NCI-H748 (cell line): ENCODE data around the gene C10orf53.

Source experiments
- DNase-seq: peaks from one replicate; lab custom pipeline; 2025; ENCODE audit not compliant: unreplicated experiment; lab: John Stamatoyannopoulos, UW

The C10orf53 gene

DNA sequence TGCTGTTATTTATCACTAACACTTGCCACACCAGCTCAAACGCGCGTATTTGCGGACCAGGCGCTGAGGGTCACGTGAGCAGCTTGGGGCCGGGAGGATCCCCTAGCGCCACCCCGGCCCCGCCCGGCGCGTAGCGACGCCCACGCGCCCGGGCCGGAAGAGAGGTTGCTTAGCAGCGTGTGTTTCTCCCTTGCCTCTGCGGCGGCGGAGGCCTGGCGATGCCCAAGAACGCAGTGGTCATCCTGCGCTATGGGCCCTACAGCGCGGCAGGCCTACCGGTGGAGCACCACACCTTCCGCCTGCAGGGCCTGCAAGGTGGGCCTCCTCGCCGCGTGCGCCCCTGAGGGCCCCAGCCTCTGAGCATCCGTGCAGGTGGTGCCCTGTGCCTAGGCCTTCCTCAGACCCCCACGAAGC lies at the start of gene C10orf53:
Gene C10orf53, plus strand, starts transcription at position 172 of the 414 bp plus-strand sequence. Its CDS starts 47 bp downstream, at position 219.
- no peak for DNase-seq

- no peak for DNase-seq
Observed at GRCh38 chr10:49631975-49632374, 47.5 kb upstream of the C10orf53 start.

GRCh38 chr10:49632406-49633317 lies 46.8 kb upstream of the C10orf53 start:
- DNase-seq: no peak

GRCh38 chr10:49633327-49634068 lies 46.0 kb upstream of the C10orf53 start:
- DNase-seq: peak; percentile 3

DNA sequence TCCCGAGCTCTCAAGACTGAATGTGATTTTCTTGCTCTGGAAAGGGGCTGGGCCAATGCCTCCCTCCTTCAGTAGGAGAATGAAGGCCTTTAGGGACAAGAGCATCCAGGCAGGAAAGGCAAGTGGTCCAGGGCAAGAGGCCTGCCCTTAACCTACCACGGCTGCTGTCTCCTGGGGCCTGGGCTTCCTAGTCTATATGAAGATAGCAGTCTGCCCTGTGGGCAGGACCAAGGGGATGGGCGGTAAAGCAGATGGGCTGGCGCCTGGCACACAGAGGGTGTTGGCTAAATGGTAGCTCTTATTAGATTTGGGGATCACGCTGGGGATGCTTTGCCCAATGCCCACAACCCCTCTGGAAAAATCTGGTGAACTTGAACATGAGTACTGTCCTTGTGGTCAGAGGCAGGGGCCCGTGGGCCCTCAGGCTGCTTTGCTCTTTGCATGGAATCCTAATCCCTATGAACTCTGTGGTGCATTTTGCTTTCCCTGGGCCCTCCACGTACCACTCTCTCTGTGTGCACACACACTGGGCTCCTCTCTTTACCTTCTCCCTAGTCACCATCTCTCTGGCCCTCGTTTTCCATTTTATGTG lies 45.3 kb upstream of the C10orf53 start:
- no peak for DNase-seq

- no peak for DNase-seq
Observed at GRCh38 chr10:49642311-49642710, 37.1 kb upstream of the C10orf53 start.

GRCh38 chr10:49643241-49644034 lies 36.0 kb upstream of the C10orf53 start:
- DNase-seq: no peak

- no peak for DNase-seq
Observed at GRCh38 chr10:49644035-49644646, 35.3 kb upstream of the C10orf53 start.

DNA sequence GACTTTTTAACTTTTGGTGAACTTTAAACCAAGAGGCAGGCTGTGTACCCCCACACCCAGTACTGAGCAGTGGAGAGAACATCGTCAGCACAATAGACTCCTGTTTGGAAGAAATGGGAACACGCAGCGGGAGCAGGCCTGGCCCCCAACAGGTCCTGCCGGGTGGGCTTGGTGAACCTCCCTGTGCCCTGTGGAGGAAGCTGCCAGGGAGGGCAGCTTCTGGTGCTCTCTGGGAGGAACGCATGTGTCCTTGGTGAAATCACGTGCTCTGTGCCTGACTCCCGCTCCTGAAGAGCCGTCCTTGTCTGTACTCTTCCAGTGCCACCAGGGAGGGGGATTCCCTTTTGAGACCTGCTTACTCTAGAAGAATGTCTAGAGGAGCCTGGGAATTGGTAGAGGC lies 34.0 kb upstream of the C10orf53 start:
- DNase-seq: no peak

DNA sequence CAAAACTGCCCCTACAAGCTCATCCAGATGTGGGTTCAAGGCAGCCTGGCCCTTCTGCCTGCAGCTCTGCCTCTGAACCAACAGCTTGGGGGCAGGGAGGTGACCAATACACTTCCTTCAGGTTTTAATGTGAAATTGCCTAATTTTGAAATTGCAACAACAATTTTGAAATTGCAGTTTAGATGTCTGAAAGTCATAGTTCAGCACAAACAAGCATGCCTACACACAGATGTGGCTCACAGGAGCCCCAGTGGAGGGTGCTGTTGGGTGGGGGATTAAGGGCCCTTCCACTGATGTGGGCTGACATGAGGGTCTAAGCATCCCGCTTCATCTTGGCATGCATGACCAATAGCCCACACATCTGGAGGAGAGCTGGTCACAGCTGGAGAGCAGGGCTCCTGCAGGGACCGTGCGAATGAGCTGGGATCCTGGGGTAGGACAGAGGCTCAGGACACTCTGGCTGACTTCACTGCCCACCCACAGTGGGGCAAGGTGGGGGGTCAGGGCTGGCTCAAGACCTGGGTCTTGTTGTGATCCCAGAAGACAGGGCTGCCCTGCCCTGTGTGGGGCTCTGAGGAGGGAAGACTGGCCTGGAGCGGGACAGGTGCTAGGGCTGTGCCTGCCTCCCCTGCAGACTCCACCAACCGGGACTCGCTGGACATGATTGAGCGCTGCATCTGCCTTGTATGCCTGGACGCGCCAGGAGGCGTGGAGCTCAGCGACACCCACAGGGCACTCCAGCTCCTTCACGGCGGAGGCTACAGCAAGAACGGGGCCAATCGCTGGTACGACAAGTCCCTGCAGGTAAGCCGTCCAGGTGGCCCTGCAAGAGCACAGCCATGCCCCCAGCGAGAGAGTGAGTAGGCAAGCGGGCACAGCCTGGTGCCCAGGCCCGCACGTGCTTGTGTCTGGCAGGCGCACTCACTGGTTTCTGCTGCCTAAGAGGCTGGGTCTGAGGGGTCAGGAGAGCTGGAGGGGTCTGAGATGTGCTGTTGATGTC lies 33.3 kb upstream of the C10orf53 start:
- no peak for DNase-seq

DNA sequence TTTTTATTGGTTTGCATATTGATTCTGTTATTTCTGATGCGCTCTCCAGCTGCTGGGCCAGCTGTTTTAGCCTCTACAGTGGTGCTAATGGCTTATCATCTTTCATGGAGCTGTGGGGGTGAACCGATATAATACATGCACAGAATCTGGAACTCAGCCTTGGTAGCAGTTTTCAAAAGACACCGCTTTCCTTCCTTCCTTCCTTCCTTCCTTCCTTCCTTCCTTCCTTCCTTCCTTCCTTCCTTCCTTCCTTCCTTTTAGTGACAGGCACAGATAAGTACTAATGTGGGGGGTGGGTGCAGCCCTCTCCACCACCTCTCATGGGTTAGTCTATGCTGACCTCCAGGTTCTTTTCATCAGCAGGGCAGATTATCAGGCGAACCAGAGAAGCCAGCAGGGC lies 31.9 kb upstream of the C10orf53 start:
- no peak for DNase-seq

GRCh38 chr10:49647985-49648795 lies 31.3 kb upstream of the C10orf53 start:
- DNase-seq: no peak

GRCh38 chr10:49649294-49649693 lies 30.2 kb upstream of the C10orf53 start:
- DNase-seq: no peak

DNA sequence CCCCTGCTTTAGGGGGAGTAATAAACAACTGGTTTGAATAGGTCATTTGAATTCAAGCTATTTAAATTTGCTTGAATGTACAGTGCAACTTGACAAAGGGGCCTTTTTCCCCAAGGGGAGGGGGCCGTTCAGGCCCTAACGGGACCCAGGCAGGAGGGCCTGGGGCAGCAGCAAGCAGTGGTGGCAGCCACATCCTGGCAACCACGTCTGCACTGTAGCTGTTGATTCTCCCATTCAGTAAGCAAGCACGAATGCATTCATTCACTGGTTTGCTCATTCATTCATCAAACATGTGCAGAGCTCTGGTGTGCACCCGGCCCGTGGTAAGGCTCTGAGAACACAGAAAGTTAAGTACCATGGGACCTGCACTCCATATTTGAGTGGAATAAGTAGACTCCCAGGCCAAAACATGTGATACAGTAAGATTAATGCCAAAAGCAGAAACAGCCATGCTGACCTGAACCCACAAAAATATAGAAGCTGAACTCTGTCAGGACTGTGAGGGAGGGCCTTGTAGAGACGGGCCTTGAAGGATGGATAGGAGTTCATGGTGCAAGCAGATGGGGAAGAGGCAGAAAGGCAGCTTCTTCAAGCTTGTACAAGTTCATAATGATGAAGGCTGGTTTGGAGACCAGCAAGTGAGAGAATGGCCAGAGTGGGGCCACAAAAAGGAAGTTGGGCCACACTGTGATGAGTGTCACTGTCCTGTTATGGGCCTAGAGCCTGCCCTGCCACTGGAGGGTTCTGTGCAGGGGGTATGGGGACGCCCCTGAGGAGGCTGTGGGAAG lies 29.3 kb upstream of the C10orf53 start:
- DNase-seq: no peak

DNA sequence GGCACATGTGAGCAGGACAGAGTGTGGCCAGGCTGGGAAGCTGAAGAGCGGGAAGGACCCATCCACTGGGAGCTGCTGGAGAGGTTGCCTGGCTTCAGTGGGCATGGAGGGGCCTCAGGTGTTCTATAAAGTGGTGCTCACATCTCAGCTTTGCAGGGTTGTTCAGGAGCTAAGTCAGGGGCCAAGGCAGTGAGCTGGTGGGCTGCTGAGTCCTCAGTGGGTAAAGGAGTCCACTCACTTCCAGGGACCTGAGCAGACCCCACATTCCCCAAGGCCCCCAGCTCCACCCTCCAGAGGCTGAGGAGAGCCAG lies 28.8 kb upstream of the C10orf53 start:
- no peak for DNase-seq

- DNase-seq: no peak
Observed at GRCh38 chr10:49651039-49651835, 28.2 kb upstream of the C10orf53 start.

- DNase-seq: no peak
Observed at GRCh38 chr10:49651917-49652316, 27.5 kb upstream of the C10orf53 start.
